RWPE1 (cell line): ENCODE results near the gene FCMR.
A peak's percentile ranks its signal among the peaks of the same experiment; 100 is the strongest.

Experiments used
- CTCF ChIA-PET: fragments of 350-600 bp; sonication (Branson Sonifier 250); formaldehyde crosslinking; extraction: SDS; loops from one replicate; lab custom pipeline; 2021; lab: Yijun Ruan, JAX
- POLR2A ChIA-PET: fragments of 400-600 bp; formaldehyde crosslinking; extraction: SDS; loops from one replicate; lab custom pipeline; 2020; ENCODE audit warnings: antibody characterized with exemption; ENCODE audit not compliant: low non-redundant PET; lab: Yijun Ruan, JAX
- DNase-seq: peaks from one replicate; pipeline ENCODE4 v3.0.0; 2012; ENCODE audit warnings: low spot score
- H3K27ac ChIP-seq: fragments of 450-650 bp; 2 replicates; pipeline ENCODE4 v1.5.1; 2017
- CTCF ChIP-seq: fragments of 450-650 bp; conservative IDR thresholded peaks from 2 replicates; pipeline ENCODE4 v1.5.1; 2017; ENCODE audit warnings: low read depth, mild to moderate bottlenecking

The FCMR gene

DNA sequence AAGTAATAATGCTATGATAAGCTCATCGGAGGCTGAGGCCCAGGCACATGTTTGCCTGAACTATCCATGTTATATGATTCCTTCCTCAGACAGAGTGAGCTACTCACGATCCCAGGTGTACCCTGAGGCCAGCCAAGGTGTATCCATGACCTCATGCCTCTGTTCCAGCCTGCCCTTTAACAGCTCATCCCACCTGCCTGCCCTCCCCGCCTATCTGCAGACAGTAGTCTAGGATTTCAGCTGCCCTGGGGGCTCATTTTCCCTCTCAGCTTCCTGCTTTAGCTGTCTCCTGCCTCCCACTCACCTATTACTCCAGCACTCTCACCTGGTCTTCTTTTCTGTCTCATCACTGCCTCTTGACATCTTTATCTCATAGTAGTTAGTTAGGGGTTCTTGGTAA lies 26.4 kb downstream of the FCMR start:
- no peak for TF ChIP-seq CTCF
- ChIA-PET POLR2A (interaction anchor here (1.0 to 1.2 kb wide), 2 partner anchors 11 to 14 kb away, joined by 3 to 5 read pairs; no protein-coding TSS in a partner anchor), CTCF (interaction anchor here (0.5 to 1.2 kb wide), 5 partner anchors 14 to 169 kb away, joined by 4 to 6 read pairs (median 5); no protein-coding TSS in a partner anchor)
- peak overlapping the region; percentile 30 for H3K27ac ChIP-seq
- peak; percentile 96 for DNase-seq

- no peak overlapping the region for H3K27ac ChIP-seq
- no peak for TF ChIP-seq CTCF
- CTCF ChIA-PET = interaction anchor here (0.7 to 1.2 kb wide), 2 partner anchors 18 to 823 kb away, joined by 3 read pairs; no protein-coding TSS in a partner anchor
- POLR2A ChIA-PET = no interaction called here
- no peak for DNase-seq
Observed at GRCh38 chr1:206893380-206893779, 28.4 kb downstream of the FCMR start.

GRCh38 chr1:206892351-206892984 lies 29.3 kb downstream of the FCMR start:
- peak; percentile 71 for DNase-seq
- no peak for TF ChIP-seq CTCF
- ChIA-PET POLR2A (no interaction called here), CTCF (interaction anchor here (0.7 kb wide), 1 partner anchor 824 kb away, joined by 3 read pairs; no protein-coding TSS in a partner anchor)
- no peak overlapping the region for H3K27ac ChIP-seq

DNA sequence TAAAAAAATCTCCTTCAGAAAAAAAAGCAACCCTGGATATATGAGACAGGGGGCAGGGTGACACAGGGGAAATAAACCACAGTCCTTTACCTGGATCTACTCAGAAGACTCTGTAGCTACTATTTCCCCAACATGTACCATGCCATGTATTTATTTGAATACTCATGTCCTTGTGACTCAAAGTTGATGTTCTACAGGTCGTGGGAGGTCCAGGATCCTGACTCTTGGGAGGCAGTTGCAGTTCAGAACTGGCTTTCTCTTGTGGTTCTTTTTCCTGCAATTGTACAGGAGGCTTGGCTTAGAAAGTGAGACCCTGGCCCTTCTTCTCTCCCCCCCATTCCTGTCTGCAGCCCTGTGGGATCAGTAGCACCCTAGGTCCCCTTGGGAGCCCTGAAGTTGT lies 30.3 kb downstream of the FCMR start:
- DNase-seq = no peak
- no peak for TF ChIP-seq CTCF
- ChIA-PET POLR2A (no interaction called here), CTCF (no interaction called here)
- H3K27ac ChIP-seq = no peak overlapping the region

GRCh38 chr1:206890125-206891060 lies 31.3 kb downstream of the FCMR start:
- peak overlapping the region; percentile 79 for H3K27ac ChIP-seq
- CTCF ChIA-PET = interaction anchor here (0.5 to 1.2 kb wide), 3 partner anchors 19 to 39 kb away, joined by 3 to 4 read pairs (median 3); partner anchors contain the start of gene IL20
- no peak for TF ChIP-seq CTCF
- POLR2A ChIA-PET = interaction anchor here (0.6 kb wide), 1 partner anchor 23 kb away, joined by 4 read pairs; no protein-coding TSS in a partner anchor
- DNase-seq = peak; percentile 75

- CTCF ChIA-PET = interaction anchor here (0.7 kb wide), 1 partner anchor 195 kb away, joined by 4 read pairs; no protein-coding TSS in a partner anchor
- H3K27ac ChIP-seq = no peak overlapping the region
- POLR2A ChIA-PET = no interaction called here
- no peak for DNase-seq
- TF ChIP-seq CTCF = no peak
Observed at GRCh38 chr1:206887701-206888100, 34.0 kb downstream of the FCMR start.
